NT2/D1 (cell line): ENCODE data around the gene NFYC.
"Not testable (repeated sequence)": the region's sequence is repeated elsewhere in the genome, so short reads cannot be mapped to it uniquely, and the experiment has no call there.

Source experiments
- DNase-seq: peaks from one replicate; pipeline ENCODE4 v3.0.0-alpha.2; 2011; ENCODE audit warnings: low read depth, low spot score
- H3K27me3 ChIP-seq: 2 replicates; pipeline ENCODE4 v1.6.0; 2011; ENCODE audit warnings: mild to moderate bottlenecking; ENCODE audit not compliant: insufficient read length, insufficient read depth
- H3K36me3 ChIP-seq: 2 replicates; pipeline ENCODE4 v1.6.1; 2011; ENCODE audit warnings: mild to moderate bottlenecking, low read length, mixed read lengths; ENCODE audit not compliant: insufficient read depth, insufficient read length
- H3K4me1 ChIP-seq: 2 replicates; pipeline ENCODE4 v1.5.1; 2011; ENCODE audit not compliant: insufficient read depth, insufficient read length
- H3K4me3 ChIP-seq: 2 replicates; pipeline ENCODE4 v1.5.1; 2011; ENCODE audit warnings: low read depth; ENCODE audit not compliant: insufficient read length
- H3K9ac ChIP-seq: 2 replicates; pipeline ENCODE4 v1.6.0; 2011; ENCODE audit warnings: low read depth; ENCODE audit not compliant: insufficient read length
- H3K9me3 ChIP-seq: 2 replicates; pipeline ENCODE4 v1.5.1; 2011; ENCODE audit warnings: mild to moderate bottlenecking, low read length; ENCODE audit not compliant: insufficient read depth
- SUZ12 ChIP-seq: IDR thresholded peaks from 2 replicates; pipeline ENCODE4 v1.6.1; 2011; ENCODE audit not compliant: insufficient read length, insufficient read depth; ENCODE audit errors: extremely low read depth
- YY1 ChIP-seq: IDR thresholded peaks from 2 replicates; pipeline ENCODE4 v1.6.1; 2011; ENCODE audit not compliant: insufficient read length, insufficient read depth
- ZNF274 ChIP-seq: IDR thresholded peaks from 2 replicates; pipeline ENCODE4 v1.6.1; 2011; ENCODE audit warnings: mild to moderate bottlenecking, low read depth, low read length

The NFYC gene

GRCh38 chr1:40715491-40716059 is 24.1 kb downstream of the NFYC start:
- TF ChIP-seq ZNF274 (no peak), YY1 (no peak), SUZ12 (no peak)
- no peak for DNase-seq
- Histone ChIP-seq H3K4me3 (no peak overlapping the region), H3K27me3 (no peaks in the 10 kb centered on the region), H3K9ac (no peak overlapping the region), H3K36me3 (peaks cover 22% of the 10 kb centered on the region), H3K4me1 (no peaks in the 10 kb centered on the region), H3K9me3 (no peaks in the 10 kb centered on the region)

GRCh38 chr1:40717065-40717464 is 25.6 kb downstream of the NFYC start:
- Histone ChIP-seq H3K9me3 (no peaks in the 10 kb centered on the region), H3K4me3 (no peak overlapping the region), H3K9ac (no peak overlapping the region), H3K36me3 (peaks cover 22% of the 10 kb centered on the region), H3K27me3 (no peaks in the 10 kb centered on the region), H3K4me1 (no peaks in the 10 kb centered on the region)
- TF ChIP-seq YY1 (no peak), ZNF274 (no peak), SUZ12 (no peak)
- no peak for DNase-seq

DNA sequence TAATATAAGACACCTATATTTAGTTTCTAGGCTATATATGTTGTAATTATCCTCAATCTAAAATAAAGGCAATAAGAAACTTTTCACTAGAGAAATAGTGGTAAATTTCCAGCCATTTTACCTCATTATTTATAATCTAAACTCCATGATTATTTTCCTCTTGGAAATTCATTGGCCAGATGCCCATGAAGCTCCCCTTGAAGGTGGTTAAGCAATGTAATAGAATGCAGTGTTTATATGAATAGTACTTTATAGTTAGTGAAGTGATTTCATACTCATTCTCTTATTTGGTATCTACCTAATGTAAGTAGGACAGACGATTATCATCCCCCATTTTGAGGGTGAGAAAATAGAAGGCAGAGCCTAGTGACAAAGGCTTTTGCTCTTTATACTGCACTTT is 26.5 kb downstream of the NFYC start:
- Histone ChIP-seq H3K9me3 (no peaks in the 10 kb centered on the region), H3K9ac (no peak overlapping the region), H3K27me3 (no peaks in the 10 kb centered on the region), H3K4me1 (no peaks in the 10 kb centered on the region), H3K4me3 (no peak overlapping the region), H3K36me3 (peaks cover 18% of the 10 kb centered on the region)
- no peak for DNase-seq
- no peak for TF ChIP-seq SUZ12
- TF ChIP-seq YY1: no peak
- no peak for TF ChIP-seq ZNF274

- no peak for DNase-seq
- no peaks in the 10 kb centered on the region for H3K4me1 ChIP-seq
- H3K9ac ChIP-seq: no peak overlapping the region
- H3K4me3 ChIP-seq: no peak overlapping the region
- no peaks in the 10 kb centered on the region for H3K27me3 ChIP-seq
- TF ChIP-seq SUZ12 (no peak), YY1 (no peak), ZNF274 (no peak)
- H3K9me3 ChIP-seq: no peaks in the 10 kb centered on the region
- H3K36me3 ChIP-seq: peaks cover 13% of the 10 kb centered on the region
Observed at GRCh38 chr1:40720493-40720892, 29.0 kb downstream of the NFYC start.

GRCh38 chr1:40722622-40723021 is 31.1 kb downstream of the NFYC start:
- no peaks in the 10 kb centered on the region for H3K27me3 ChIP-seq
- H3K9me3 ChIP-seq: no peaks in the 10 kb centered on the region
- no peak overlapping the region for H3K9ac ChIP-seq
- no peaks in the 10 kb centered on the region for H3K4me1 ChIP-seq
- no peak overlapping the region for H3K4me3 ChIP-seq
- no peak for DNase-seq
- H3K36me3 ChIP-seq: peaks cover 9% of the 10 kb centered on the region
- TF ChIP-seq YY1 (no peak), ZNF274 (no peak), SUZ12 (no peak)

DNA sequence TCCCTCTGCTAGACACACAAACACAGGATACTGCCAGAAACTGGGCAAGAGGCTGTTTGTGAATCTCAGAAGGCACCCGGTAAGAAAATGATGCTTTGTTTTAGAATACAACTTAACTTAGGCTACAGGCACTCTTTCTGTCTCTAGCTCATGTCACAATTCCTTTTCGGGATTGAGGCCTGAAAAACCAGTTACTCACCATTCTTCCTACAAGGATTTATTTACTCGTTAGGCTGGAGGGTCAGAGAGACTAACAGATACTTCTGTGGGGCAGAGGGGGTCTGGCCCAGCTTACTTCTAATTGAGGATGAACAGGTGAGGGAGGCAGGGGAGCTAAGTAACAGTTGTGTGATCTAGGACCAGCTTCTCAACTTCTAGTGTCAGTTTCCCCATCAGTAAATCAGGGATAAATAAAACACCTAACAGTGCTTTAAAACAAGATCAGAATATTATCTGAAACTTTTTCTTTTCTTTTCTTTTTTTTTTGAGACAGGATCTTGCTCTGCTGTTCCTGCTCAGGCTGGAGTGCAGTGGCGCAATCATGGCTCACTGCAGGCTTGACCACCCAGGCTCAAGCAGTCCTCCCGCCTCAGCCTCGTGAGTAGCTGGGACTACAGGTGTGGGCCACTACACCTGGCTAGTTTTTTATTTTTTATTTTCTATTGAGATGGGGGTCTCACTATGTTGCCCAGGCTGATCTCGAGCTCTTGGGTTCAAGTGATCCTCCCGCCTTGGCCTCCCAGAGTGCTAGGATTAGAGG is 31.9 kb downstream of the NFYC start:
- H3K4me1 ChIP-seq: no peaks in the 10 kb centered on the region
- no peak for DNase-seq
- TF ChIP-seq SUZ12 (no peak), ZNF274 (no peak), YY1 (no peak)
- H3K4me3 ChIP-seq: no peak overlapping the region
- no peaks in the 10 kb centered on the region for H3K27me3 ChIP-seq
- H3K9ac ChIP-seq: no peak overlapping the region
- peaks cover 9% of the 10 kb centered on the region for H3K36me3 ChIP-seq
- H3K9me3 ChIP-seq: no peaks in the 10 kb centered on the region

DNA sequence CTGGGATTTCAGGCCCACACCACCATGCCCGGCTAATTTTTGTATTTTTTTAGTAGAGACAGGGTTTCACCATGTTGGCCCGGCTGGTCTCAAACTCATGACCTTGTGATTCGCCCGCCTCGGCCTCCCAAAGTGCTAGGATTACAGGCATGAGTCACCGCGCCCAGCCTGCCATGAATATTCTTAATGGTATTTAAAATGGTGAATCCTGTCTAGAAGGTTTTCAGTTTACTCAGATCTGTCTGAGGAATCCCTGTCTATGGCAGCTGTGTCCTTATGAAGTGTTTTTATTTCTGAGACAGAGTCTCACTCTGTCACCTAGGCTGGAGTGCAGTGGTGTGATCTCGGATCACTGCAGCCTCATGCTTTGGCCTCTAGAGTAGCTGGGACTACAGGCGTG is 36.2 kb downstream of the NFYC start:
- H3K27me3 ChIP-seq, H3K9ac ChIP-seq, H3K4me3 ChIP-seq, DNase-seq, H3K4me1 ChIP-seq, H3K36me3 ChIP-seq, H3K9me3 ChIP-seq: not testable (repeated sequence)

DNA sequence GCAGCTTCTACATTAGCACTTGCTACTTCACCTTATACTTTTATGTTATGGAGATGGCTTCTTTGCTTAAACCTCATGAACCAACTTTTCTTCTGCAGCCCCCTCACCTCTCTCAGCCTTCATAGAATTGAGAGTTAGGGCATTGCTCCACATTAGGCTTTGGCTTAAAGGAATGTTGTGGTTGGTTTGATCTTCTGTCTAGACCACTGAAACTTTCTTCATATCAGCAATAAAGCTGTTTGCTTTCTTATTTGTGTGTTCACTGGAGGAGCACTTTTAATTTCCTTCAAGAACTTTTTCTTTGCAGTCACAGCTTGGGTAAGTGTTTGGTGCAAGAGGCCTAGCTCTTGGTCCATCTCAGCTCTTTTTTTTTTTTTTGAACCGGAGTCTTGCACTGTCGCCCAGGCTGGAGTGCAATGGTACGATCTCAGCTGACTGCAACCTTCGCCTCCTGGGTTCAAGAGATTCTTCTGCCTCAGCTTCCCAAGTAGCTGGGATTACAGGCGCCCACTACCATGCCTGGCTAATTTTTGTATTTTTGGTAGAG is 37.9 kb downstream of the NFYC start:
- H3K36me3 ChIP-seq, H3K4me1 ChIP-seq, H3K9me3 ChIP-seq, DNase-seq, H3K9ac ChIP-seq, H3K4me3 ChIP-seq, H3K27me3 ChIP-seq: not testable (repeated sequence)
